ENCODE measurements around the gene FITM1.
"Not testable (repeated sequence)": the region's sequence is repeated elsewhere in the genome, so short reads cannot be mapped to it uniquely, and the experiment has no call there.

The FITM1 gene

DNA sequence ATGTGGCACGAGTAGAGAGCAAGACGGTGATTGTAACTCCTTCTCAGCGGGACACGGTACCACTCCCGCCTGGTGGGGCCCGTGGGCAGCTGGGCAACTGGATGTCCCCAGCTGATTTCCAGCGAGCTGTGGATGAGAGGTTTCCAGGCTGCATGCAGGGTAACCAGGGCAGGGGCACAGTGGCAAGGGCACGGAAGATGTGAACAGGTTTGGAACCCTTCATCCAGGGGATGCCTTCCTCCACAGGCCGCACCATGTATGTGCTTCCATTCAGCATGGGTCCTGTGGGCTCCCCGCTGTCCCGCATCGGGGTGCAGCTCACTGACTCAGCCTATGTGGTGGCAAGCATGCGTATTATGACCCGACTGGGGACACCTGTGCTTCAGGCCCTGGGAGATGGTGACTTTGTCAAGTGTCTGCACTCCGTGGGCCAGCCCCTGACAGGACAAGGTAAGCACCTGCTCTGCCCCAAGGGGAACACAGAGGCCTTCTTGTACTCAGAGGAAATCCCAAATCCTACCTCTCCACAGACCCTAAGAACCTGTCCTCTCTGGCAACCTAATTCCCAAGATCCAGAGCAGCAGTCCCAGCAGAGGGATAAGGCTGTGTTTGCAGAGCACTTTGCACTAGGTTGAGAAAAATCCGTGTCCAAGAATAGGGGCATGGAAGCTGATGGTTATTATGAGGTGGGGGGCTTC lies 32.1 kb upstream of the FITM1 start:
- DNase-seq (ENCODE audit: low spot score), result no peak

DNA sequence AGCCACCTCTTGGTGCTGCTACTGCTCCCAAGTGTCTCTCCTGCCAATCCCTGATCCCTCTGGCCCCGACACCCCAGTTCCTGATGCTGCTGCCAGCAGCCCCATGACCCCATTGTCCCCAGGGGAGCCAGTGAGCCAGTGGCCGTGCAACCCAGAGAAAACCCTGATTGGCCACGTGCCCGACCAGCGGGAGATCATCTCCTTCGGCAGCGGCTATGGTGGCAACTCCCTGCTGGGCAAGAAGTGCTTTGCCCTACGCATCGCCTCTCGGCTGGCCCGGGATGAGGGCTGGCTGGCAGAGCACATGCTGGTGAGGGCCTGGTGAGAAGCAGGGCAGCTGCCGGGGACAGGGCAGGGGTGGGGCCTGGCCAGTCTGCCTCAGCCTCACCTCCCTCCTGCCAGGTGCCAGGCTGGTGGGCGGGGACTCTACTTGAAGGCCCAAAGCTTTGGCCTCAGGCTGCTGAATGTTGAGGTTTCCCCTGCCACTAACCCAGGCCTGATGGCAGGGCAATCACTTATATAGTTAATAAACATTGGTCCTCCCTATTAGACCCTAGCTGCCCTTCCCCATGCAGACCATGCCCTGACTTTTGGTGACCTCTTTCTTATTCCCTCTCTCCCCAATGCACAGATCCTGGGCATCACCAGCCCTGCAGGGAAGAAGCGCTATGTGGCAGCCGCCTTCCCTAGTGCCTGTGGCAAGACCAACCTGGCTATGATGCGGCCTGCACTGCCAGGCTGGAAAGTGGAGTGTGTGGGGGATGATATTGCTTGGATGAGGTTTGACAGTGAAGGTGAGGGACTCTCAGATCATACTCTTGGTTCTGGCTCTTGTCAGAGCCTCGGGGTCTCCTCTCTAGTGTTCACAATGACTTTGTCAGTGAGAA lies 31.3 kb upstream of the FITM1 start:
- DNase-seq (ENCODE audit: low spot score), result no peak

DNA sequence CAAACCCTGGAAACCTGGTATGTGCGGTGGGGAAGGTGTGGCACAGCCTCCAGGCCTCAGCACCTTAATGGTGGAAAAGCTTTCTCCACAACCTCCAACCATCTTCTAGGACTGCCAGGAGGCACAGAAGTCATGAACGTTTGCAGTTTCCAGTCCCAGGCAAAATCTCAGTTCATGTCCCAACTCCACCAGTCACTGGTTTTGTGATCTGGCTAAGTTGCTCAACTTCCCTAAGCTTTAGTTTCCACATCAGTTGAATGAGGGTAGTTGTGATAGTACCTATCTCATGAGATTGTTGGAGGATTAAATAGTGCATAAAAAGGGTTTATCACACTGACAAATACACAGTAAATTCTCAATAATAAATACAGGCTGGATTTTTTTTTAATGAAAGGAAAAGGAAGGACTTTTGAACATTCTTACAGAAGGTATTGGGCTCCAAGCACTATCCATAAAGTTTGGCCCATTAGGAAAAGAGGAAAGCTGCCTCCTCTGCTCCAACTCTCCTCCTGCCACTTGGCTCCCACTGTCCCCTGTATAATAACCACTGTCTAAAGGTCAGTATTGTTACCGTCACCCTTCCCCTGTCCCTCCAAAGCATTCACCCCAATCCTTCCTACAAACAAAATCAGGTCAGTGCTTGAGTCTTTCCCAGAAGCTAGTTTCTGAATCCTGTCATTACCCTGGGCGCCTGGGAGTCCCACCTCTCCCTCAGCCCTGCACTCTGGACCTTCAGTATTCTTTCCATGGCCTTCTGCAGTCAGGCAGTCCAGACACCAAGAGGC lies 30.1 kb upstream of the FITM1 start:
- no peak for DNase-seq (ENCODE audit: low spot score)

DNA sequence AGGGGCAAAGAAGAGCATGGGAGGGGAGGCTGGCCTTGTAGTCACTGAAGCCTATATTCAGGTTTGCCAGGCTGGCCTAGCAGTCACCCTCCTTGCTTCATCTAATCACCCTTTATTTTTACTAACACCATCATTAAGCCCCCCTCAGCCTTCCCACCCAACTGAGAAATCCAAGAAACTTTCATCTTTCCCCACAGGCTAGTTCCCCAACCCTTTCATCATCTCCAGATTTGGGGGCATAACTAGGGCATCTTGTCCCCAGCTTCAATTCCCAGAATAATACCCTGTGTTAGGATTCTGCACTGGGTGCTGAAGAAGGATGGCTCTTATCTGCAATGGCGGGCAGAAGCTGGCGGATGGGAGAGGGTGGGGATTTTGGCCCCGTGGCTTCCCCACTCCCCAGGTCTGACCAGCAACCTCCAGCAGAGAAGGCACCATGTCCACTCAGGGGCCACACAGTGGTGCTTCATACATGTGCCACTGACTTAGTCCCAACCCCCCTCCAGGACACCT lies 29.4 kb upstream of the FITM1 start:
- DNase-seq (ENCODE audit: low spot score), result no peak

DNA sequence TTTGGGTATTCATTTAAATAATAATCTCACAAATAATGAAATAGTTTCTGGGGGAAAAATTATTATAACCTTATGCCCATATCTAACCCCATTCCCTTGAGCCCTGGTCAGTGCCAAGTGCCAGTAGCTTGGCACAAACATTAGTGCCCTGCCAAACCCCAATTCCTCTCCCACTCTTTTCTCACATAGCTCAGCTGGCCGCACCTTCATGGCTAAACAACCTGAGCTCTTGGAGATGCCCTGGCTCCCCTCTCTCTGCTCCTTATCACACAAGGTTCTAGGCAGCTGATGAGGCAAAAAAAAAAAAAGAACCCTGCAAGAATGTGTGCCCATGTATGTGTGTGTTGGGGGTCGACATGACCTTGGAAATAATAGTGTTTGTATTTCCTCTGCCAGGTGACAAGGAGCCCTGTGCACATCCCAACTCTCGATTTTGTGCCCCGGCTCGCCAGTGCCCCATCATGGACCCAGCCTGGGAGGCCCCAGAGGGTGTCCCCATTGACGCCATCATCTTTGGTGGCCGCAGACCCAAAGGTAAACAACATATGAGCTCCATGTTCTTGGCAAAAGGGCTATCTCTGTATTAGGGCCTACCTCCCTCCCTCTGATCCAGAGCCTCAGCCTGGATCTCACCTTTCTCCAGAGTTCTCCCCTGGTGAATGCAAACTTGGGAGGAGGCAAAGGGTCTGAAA lies 28.0 kb upstream of the FITM1 start:
- no peak for DNase-seq (ENCODE audit: low spot score)

DNA sequence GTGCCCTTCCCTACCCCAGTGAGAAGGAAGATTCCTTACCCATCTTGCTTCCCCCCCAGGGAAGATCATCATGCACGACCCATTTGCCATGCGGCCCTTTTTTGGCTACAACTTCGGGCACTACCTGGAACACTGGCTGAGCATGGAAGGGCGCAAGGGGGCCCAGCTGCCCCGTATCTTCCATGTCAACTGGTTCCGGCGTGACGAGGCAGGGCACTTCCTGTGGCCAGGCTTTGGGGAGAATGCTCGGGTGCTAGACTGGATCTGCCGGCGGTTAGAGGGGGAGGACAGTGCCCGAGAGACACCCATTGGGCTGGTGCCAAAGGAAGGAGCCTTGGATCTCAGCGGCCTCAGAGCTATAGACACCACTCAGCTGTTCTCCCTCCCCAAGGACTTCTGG lies 27.0 kb upstream of the FITM1 start:
- DNase-seq (ENCODE audit: low spot score), result no peak

DNA sequence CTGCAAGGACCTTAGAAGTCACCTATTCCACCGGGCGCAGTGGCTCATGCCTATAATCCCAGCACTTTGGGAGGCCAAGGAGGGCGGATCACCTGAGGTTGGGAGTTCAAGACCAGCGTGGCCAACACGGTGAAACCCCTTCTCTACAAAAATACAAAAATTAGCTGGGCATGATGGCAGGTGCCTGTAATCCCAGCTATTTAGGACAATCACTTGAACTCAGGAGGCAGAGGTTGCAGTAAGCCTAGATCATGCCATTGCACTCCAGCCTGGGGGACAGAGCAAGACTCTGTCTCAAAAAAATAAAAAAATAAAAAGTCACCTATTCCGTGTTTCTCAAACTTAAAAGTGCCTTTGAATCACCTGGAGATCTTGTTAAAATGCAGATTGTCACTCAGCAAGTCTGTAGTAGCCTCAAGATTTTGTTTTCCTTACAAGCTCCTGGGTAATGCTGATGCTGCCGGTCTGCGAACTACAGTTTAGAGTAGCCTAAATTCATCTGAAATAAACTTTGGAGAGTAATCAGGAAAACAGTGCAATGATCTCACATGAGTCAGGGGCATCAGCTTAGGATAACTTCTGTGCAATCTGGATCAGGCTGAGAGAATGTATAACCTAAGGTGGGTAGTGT lies 24.7 kb upstream of the FITM1 start:
- DNase-seq (ENCODE audit: low spot score), result not testable (repeated sequence)

DNA sequence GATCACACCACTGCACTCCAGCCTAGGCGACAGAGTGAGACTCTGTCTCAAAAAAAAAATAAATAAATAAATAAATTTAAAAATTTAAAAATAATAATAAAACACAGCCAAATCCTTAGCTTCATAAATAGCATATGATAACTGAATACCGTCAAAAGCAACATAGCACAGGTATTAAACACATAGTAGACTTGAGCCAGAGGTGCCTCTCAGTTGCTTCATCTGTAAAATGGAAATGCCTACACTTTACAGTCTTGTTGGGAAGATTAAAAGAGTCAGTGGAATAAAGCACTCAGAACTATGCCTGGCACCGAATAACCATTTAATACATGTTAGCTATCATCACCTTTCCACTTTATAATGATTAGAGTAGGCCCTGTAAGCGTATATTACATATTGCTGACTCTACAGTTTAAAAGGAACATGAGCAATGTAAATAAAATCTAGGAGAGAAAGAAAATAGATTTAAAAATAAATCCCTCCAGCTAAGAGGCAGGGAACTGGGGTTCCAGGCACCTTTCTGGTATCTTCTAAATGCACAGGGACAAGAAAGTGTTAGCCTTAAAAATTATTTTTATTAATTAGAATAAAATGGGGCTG lies 23.7 kb upstream of the FITM1 start:
- DNase-seq (ENCODE audit: low spot score), result no peak

DNA sequence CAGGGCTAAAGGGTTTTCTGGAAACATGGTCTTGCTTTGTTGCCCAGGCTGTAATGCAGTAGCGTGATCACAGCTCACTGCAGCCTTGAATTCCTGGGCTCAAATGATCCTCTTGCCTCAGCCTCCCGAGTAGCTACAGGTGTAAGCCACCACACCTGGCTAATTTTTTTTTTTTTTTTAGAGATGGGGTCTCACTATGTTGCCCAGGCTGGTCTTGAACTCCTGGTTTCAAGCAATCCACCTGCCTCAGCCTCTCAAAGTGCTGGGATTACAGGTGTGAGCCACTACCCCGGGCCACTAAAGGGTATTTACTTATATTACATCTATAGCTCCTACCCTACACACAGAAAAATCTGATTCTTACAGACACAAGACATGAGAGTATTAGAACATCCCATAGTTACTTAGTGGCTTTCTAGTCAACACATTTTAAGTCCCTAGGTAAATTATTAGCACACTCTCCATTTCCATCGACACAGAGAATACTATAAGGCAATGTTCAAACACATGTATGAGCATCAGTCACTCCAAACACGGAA lies 22.1 kb upstream of the FITM1 start:
- no peak for DNase-seq (ENCODE audit: low spot score)

DNA sequence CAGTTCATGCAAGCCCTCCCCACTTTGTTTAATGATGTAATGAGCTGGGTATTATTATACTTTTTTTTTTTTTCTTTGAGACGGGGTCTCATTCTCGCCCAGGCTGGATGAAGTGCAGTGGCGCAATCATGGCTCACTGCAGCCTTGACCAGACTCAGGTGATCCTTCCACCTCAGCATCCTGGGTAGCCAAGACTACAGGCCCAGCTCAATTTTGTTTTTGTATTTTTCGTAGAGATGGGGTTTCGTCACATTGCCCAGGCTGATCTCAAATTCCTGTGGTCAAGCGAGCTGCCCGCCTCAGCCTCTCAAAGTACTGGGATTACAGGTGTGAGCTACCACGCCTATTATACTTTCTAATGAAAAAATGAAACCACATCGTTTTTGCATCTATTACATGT lies 20.4 kb upstream of the FITM1 start:
- no peak for DNase-seq (ENCODE audit: low spot score)

DNA sequence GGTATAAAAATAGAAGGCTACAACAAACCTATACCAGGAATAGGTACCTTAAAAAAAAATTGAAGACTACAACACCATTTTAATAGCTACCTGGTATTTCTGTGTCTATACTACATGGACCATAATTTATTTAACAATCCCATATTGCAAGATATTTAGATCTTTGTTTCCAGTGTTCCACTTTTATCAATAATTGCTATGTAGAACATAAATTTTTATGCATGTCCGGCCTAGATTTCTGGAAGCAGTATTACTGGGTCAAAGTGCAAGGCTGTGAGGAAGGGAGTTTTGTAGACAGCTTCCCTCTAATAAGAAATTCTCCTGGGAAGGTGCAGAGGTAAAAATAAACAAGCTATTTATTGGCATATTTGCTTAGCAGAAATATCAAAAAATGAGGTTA lies 19.9 kb upstream of the FITM1 start:
- DNase-seq (ENCODE audit: low spot score), result no peak

DNA sequence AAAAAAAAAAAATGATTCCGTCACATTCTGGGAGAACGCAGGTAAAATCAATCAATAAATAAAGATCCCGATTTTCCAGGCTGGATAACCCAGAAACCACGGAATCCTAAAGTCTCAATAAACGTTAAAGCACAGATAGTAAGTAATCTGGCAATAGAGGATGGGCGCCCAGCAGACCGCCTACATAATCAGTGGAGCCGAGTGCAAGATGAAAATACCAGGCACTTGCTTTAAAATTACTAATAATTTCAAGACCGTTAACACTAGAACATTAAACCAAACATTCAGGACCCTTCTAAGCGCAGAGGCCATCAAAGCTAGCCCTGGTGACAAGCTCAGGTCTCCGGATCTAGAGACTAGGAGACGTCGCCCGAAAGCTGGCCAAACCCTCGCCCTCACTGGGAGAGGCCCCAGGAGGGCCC lies 17.1 kb upstream of the FITM1 start:
- DNase-seq (ENCODE audit: low spot score), result no peak

DNA sequence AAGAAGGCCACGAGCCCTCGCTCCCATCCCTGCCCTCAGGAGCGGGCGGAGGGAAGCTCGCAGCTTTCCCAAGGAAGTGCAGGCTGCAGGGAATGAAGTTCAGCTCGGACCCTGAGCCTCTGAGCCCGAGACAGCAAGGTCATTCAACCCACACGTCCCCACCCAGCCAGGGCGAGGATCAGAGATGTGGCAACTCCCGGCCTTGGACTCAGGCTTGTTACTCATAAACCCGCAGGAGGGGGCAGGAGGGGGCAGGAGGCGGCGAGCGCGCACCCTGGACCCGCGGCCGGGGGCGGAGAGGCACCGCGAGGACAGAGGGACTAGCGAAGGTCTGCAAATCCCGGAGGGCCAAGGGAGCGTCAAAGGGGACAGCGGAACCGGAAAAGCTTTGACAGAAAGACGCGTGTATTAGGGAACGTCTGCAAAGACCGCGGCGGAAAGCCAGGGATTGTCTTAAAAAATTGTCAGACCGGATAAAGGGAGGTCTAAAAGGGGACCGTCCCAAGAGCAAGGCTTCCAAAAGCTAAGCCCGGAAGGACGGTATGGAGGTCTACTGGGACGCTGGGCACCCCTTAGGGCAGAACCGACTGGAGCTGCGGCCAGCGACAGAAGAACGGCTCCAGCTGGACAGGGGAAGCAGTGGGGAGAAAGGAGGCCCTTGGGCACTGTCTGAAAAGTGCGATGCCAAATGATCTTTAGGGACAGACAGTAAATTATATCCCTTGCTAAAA lies 16.5 kb upstream of the FITM1 start:
- peak; percentile 89 for DNase-seq (ENCODE audit: low spot score)

DNA sequence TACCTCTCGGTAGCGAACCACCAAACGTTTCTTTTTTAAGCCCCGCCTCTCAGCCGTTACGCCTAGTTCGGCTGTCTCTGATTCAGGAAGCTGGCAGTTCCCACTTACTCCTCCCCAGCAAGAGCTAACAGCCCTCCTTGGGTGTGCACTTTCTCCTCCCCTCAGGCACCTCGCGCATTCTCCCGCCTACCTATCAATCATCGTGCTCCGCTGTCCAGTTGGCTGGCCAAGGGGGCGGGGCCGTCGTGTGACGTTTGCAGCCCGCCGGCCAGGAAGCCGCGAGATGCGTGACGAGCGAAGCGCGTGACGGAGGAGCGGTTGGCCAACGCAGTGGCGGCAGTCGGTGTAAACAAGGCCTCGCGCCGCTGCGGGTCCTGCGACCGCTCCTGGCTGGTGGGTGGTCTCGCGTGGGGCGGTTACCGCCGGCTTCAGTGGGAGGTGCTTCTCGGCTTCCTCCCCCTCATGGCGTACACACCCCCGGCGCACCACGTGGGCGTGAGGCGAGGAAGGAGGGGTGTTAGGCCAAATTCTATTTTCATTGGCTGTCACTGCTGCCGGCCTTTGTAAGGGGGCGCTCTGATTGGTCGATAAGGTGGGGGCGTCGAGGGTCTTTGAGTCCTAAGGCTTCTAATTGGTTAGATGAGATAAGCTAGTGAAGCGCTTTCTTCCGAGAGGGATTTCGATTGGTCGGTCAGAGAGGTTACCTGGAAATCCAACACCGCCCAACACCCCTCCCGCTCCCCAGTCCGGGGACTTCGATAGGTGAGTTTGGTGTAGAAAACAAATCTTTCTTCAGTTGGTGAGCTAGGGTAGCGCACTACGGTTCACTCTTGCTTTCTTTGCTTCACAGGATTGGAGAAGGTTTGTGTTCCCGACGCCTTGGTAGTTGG lies 15.7 kb upstream of the FITM1 start, which contains the start of the genes DCAF11 and NRL:
DCAF11 (plus strand) TSS at position 246 of the 890 bp plus-strand sequence. CDS start 818 bp downstream, outside the sequence.
NRL (minus strand) TSS at position 418 of the 890 bp plus-strand sequence. CDS start 32,101 bp downstream, outside the sequence.
- peak; percentile 97 for DNase-seq (ENCODE audit: low spot score)

DNA sequence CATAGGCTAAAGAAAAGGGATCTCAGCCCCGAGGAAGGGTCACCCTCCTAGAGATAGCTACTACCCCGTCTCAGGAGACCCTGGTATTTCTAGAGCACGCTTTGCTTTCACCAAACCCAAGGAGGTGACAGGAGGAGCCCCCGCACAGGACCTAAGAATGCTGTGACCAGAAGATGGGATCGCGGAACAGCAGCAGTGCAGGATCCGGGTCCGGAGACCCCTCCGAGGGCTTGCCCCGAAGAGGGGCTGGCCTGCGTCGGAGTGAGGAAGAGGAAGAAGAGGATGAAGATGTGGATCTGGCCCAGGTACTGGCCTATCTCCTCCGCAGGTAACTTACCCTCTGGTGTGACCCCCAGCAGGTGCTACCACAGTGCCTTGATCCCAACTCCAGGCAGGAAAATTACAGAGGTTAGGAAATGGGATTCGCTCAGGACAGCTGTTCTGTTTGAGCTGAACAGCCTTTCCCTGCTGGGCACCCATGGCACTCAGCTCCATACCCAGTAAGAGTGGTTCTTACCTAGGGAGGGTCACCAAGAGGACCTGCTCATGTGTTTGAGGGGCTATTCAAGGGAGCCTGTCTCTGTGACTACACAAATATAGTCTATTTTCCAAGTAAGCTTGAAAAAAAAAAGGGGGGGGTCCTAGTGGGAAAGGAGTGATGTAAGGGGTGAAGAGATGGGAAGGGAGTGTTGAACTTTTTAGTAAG lies 14.9 kb upstream of the FITM1 start:
- no peak for DNase-seq (ENCODE audit: low spot score)

DNA sequence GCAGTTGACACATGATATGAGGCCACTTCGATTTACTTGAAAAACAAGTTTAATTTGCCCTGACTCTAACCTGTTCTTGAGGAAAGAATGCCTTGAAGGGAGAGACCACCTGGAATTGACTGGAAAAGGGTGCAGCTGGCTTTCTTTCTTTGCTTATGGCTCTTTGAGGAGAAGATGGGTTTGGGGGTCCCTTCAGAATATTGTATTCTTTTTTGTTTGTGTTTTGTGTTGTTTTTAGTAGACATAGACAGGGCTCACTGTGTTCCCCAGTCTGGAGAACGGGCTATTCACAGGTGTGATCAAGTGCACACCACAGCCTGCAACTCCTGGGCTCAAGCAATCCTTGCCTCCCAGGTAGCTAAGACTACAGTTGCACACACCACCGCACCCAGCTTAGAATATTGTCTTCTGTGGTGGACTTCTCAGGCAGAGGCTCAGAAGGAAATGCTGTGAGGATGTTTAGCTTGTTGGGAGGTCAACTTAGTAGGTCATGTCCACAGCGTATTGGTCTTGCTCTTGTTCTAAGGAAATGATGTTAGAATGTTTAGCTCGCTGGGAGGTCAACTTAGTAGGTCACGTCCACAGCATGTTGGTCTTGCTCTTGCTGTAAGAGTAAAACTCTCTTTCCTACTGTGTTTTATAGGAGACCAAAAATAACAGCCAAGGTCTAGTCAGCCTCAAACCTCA lies 14.2 kb upstream of the FITM1 start:
- no peak for DNase-seq (ENCODE audit: low spot score)

DNA sequence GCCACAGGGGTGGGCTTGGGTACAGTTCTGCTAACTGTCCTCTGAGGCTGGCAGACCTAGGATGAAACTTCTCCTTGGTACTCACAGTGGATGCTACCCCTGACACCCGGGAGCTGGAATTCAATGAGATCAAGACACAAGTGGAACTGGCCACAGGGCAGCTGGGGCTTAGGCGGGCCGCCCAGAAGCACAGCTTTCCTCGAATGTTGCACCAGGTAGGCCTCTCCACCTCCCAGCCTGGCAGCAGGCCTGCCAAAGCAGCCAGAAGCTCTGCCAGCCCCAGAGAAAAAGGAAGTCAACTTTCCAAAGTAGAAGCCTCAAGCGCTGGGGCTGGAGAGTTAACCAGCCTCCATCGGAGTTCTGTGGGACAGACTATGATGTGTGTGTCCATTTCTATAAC lies 13.3 kb upstream of the FITM1 start:
- no peak for DNase-seq (ENCODE audit: low spot score)

Measured in HuH-7 (cell line).